GM10248 (cell line): ENCODE measurements around the gene COPG2.

Experiments
- CTCF ChIA-PET: fragments of 300-600 bp; sonication (Branson Sonifier 250); formaldehyde crosslinking; extraction: SDS; loops from one replicate; lab custom pipeline; 2021; ENCODE audit warnings: antibody characterized with exemption; lab: Yijun Ruan, JAX
- POLR2A ChIA-PET: fragments of 350-650 bp; sonication (Branson Sonifier 250); formaldehyde crosslinking; extraction: SDS; loops from one replicate; lab custom pipeline; 2020; ENCODE audit warnings: antibody characterized with exemption; lab: Yijun Ruan, JAX
- DNase-seq: peaks from one replicate; pipeline ENCODE4 v3.0.0; 2012; ENCODE audit errors: extremely low spot score
- TF ChIP-seq, protein P1 (sequence below): IDR thresholded peaks from 2 replicates; pipeline ENCODE4 v1.5.1; 2012; ENCODE audit warnings: mild to moderate bottlenecking, low read depth; ENCODE audit errors: extremely low read depth, missing control alignments, control extremely low read depth

COPG2 gene

DNA sequence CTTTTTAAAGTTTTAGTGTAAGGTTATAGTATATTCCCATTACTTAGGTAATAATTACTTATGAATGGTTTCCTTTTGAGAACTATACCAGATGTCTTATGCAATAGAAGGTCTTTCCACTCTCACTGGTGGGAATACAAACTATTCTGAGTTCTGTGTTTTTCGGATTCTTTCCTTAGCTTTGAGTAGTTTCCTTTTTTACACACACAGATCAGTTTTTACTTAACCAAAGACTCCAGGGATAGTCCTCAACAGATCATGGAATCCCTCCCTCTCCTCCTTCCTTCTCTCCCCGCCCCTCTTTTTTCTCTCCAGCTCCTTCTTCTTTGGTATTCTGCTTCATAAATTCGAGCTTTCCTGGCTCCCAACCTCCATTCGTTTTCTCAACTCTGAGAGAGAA, 13.3 kb downstream of the COPG2 start:
- POLR2A ChIA-PET = no interaction called here
- DNase-seq = no peak
- TF ChIP-seq, protein P1, sequence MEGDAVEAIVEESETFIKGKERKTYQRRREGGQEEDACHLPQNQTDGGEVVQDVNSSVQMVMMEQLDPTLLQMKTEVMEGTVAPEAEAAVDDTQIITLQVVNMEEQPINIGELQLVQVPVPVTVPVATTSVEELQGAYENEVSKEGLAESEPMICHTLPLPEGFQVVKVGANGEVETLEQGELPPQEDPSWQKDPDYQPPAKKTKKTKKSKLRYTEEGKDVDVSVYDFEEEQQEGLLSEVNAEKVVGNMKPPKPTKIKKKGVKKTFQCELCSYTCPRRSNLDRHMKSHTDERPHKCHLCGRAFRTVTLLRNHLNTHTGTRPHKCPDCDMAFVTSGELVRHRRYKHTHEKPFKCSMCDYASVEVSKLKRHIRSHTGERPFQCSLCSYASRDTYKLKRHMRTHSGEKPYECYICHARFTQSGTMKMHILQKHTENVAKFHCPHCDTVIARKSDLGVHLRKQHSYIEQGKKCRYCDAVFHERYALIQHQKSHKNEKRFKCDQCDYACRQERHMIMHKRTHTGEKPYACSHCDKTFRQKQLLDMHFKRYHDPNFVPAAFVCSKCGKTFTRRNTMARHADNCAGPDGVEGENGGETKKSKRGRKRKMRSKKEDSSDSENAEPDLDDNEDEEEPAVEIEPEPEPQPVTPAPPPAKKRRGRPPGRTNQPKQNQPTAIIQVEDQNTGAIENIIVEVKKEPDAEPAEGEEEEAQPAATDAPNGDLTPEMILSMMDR = no peak
- CTCF ChIA-PET = interaction anchor here (1.3 to 1.5 kb wide), 2 partner anchors 9 to 17 kb away, joined by 3 read pairs; no protein-coding TSS in a partner anchor

DNA sequence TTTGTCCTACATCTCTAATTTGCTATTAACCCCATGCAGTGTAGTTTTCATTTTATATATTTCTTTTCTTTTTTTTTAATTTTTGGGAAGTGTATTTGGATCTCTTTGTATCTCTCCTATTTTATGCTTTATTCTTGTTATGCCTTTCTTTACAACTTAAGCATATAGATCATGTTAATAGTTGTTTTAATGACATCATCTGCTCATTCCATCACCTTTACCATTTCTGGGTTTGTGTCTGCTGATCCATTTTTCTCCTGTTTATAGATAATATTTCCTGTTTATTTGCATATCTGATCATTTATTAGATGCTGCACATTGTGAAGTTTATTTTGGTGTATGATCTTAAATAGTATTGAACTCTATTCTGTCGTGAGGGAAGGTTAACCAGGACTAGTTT, 13.7 kb downstream of the COPG2 start:
- CTCF ChIA-PET = interaction anchor here (1.5 kb wide), 1 partner anchor 9 kb away, joined by 3 read pairs; no protein-coding TSS in a partner anchor
- POLR2A ChIA-PET = no interaction called here
- TF ChIP-seq, protein P1 = no peak
- DNase-seq = no peak

DNA sequence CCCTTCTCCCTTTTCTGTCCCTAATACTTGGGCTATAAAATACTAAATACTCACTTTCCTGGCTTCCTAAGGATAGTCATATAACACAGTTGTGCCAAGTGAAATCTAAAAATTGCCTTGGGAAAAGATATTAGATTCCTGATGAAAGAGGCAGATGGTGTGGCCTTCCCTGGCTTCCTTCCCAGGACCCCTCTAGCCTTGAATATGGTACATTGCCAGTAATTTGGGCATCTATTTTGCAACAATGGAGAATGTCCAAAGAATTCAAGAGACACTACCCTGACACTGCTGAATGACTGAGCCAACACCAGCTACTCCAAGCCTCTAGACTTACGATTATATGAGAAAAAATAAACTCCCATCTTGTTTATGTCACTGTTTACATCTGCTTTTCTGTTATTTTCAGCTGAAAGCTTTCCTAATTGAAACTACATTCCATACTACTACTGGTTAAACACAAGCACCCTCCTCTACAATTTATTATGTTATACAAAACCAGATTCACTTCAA, 17.9 kb downstream of the COPG2 start:
- TF ChIP-seq, protein P1 = no peak
- DNase-seq = no peak
- CTCF ChIA-PET = no interaction called here
- POLR2A ChIA-PET = no interaction called here

DNA sequence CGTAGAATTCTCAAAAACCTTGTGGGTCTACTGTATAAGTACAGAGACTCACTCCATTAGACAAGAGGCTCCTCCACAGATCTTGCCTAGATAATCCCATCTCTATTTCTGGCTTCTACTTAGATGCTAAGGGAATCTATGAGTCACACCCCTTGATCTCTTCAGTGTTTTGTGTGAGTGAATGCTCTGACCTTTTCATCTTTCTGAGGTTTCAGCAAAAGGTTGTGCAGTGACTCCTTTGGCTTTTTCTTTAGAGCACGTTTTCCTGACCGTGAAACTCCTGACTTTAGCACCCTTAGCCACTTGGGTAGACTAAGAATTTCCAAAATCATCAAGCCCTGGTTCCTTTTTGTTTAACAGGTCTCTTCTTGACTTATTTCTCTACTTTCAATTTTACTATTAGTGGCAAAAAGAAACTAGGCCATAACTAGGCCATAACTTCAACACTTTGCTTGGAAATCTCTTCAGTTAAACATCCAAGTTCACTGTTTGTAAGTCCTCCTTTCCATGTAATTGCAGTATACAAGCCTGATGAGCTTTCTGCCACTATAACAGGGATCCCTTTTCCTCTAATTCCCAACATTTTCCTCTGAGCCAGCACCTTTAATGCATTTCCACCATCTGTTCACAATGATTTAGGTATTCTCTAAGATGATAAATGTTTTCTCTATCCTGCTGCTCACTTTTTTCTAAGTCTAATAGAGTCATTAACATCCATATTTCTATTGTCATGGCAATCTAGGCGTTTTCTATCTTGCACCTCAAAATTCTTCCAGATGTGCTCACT, 19.4 kb downstream of the COPG2 start:
- ChIA-PET CTCF (no interaction called here), POLR2A (no interaction called here)
- TF ChIP-seq, protein P1 = no peak
- DNase-seq = peak; percentile 49

DNA sequence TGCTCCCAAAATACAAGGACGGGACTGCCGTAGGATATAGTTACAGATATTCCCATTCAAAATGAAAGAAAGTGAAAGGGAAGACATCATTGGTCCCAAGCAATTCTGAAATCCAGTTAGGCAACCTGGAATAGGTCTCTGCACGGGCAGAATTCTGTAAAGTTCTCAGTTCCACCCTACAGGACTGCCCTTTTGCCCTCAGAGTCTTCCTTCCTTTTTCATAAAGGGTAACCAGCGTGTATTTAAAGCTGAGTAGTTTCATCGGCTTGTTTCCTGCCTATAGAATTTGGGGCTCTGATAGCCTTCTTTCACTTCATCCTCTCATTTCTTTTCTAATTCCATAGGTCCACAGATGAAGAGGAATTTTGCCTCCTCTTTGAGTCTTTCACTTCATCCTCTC, 20.0 kb downstream of the COPG2 start:
- ChIA-PET CTCF (no interaction called here), POLR2A (no interaction called here)
- DNase-seq = peak; percentile 28
- TF ChIP-seq, protein P1 = no peak

DNA sequence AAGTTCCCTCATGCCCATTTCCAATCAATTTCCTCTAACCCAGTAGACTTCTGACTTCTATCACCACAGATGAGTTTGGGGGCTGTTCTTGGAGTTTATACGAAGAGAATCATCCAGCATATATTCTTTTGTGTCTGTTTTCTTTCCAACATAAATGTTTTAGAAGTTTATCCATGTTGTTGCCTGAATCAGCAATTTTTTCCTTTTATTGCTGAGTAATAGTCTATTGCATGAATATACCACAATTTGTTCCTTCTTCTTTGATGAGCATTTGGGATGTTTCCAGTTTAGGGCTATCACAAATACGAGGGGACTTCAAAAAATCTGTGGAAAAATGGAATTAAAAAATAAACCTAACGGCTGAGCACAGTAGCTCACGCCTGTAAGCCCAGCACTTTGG, 26.2 kb downstream of the COPG2 start:
- no peak for DNase-seq
- TF ChIP-seq, protein P1 = no peak
- POLR2A ChIA-PET = no interaction called here

More for the DNA sequence above, 26.2 kb downstream of the COPG2 start:
- CTCF ChIA-PET = no interaction called here
